ENCODE measurements around the gene HHEX.

GRCh38 chr10:92714152-92714845 is 24.5 kb downstream of the HHEX start:
- TF ChIP-seq POLR2A (IDR thresholded peaks at IDR 0.05; ENCODE audit: low read depth, low read length) = no peak
- TF ChIP-seq POLR2AphosphoS5 (IDR thresholded peaks at IDR 0.05; ENCODE audit: low read depth, low read length) = no peak
